SK-N-SH (cell line): ENCODE data around the gene PAFAH1B2. TPM values are rescaled to one million over a fixed set of nuclear protein-coding genes. Genes with fewer than 3 reads are reported as not detected.

Experiments used
- CTCF ChIA-PET: fragments of 300-600, 350-600 bp; formaldehyde crosslinking; extraction: SDS; loops from one replicate; lab custom pipeline; 2021; lab: Yijun Ruan, JAX
- POLR2A ChIA-PET: fragments of 350-600 bp; sonication (Branson Sonifier 250); formaldehyde crosslinking; extraction: SDS; loops from one replicate; lab custom pipeline; 2020; ENCODE audit warnings: antibody characterized with exemption, inconsistent platforms; lab: Yijun Ruan, JAX
- DNase-seq: peaks from one replicate; pipeline ENCODE4 v3.0.0; 2012
- H2AFZ ChIP-seq: fragments of 200-600 bp; sonication (generic); 2 replicates; pipeline ENCODE4 v1.8.1; 2016; ENCODE audit warnings: antibody characterized with exemption, mild to moderate bottlenecking, low read depth
- H3F3A ChIP-seq: fragments of 200-600 bp; sonication (generic); replicated peaks from 2 replicates; pipeline ENCODE3; 2016; ENCODE audit warnings: antibody characterized with exemption, mild to moderate bottlenecking; ENCODE audit not compliant: insufficient read depth
- H3K27ac ChIP-seq, 2 experiments: fragments of 200-500 bp in 1 of 2; fragments of 200-600 bp in 1 of 2; sonication (Bioruptor generic) in 1 of 2; sonication (generic), shearing (Covaris generic) in 1 of 2; 2 replicates each; pipeline versions ENCODE4 v1.5.1 to v1.6.1; 2014 to 2016; ENCODE audit warnings: low read depth in 2 of 2, inconsistent platforms in 1 of 2, low read length in 1 of 2, mild to moderate bottlenecking in 1 of 2, mixed read lengths in 1 of 2
- H3K27me3 ChIP-seq: fragments of 200-600 bp; sonication (generic), shearing (Covaris generic); 2 replicates; pipeline ENCODE4 v1.6.1; 2016; ENCODE audit warnings: mixed run types; ENCODE audit not compliant: insufficient read depth
- H3K36me3 ChIP-seq, 2 experiments: fragments of 200-500 bp in 1 of 2; fragments of 200-600 bp in 1 of 2; sonication (Bioruptor generic) in 1 of 2; sonication (generic) in 1 of 2; replicated peaks in 1 of 2; 2 replicates each; pipeline versions ENCODE3 to v1.5.1; 2014 to 2016; ENCODE audit warnings: low read length in 1 of 2, mild to moderate bottlenecking in 1 of 2; ENCODE audit not compliant: insufficient read depth in 2 of 2, control insufficient read depth in 1 of 2
- H3K4me1 ChIP-seq, 2 experiments: fragments of 200-500 bp in 1 of 2; fragments of 200-600 bp in 1 of 2; sonication (Bioruptor generic) in 1 of 2; sonication (generic), shearing (Covaris generic) in 1 of 2; 2 replicates each; pipeline versions ENCODE4 v1.5.1 to v1.6.1; 2014 to 2016; ENCODE audit warnings: low read depth in 1 of 2, low read length in 1 of 2, mixed run types in 1 of 2; ENCODE audit not compliant: insufficient read depth in 2 of 2, control insufficient read depth in 1 of 2
- H3K4me2 ChIP-seq: fragments of 200-600 bp; sonication (generic), shearing (Covaris generic); 2 replicates; pipeline ENCODE4 v1.6.1; 2017; ENCODE audit warnings: mixed run types
- H3K4me3 ChIP-seq, 2 experiments: fragments of 200-500 bp in 1 of 2; fragments of 200-600 bp in 1 of 2; sonication (Bioruptor generic) in 1 of 2; sonication (generic), shearing (Covaris generic) in 1 of 2; 2 replicates each; pipeline versions ENCODE4 v1.5.1 to v1.8.1; 2014 to 2016; ENCODE audit warnings: low read depth in 2 of 2, inconsistent platforms in 1 of 2, low read length in 1 of 2, mild to moderate bottlenecking in 1 of 2, mixed read lengths in 1 of 2, moderate library complexity in 1 of 2
- H3K79me2 ChIP-seq: fragments of 200-600 bp; sonication (generic); 2 replicates; pipeline ENCODE4 v1.8.1; 2017; ENCODE audit warnings: mild to moderate bottlenecking; ENCODE audit not compliant: insufficient read depth
- H3K9ac ChIP-seq: fragments of 200-600 bp; sonication (generic); 2 replicates; pipeline ENCODE4 v1.6.1; 2017; ENCODE audit warnings: mixed run types
- H3K9me2 ChIP-seq: fragments of 200-600 bp; sonication (generic); 2 replicates; pipeline ENCODE4 v1.6.1; 2017; ENCODE audit warnings: mixed run types
- H3K9me3 ChIP-seq: fragments of 200-600 bp; sonication (generic); 2 replicates; pipeline ENCODE4 v1.6.1; 2017; ENCODE audit warnings: mixed run types, mild to moderate bottlenecking, moderate library complexity
- H4K20me1 ChIP-seq: fragments of 200-600 bp; sonication (generic); 2 replicates; pipeline ENCODE4 v1.6.1; 2017; ENCODE audit warnings: mild to moderate bottlenecking, mixed run types; ENCODE audit not compliant: insufficient read depth
- GATA2 ChIP-seq: sonication (generic); formaldehyde crosslinking; IDR thresholded peaks from 2 replicates; pipeline ENCODE4 v1.5.0; 2020; ENCODE audit warnings: mild to moderate bottlenecking, missing genetic modification reagents
- IRF3 ChIP-seq: fragments of 150-350 bp; IDR thresholded peaks from 2 replicates; pipeline ENCODE4 v1.6.1; 2016; ENCODE audit warnings: mild to moderate bottlenecking, low read depth, low read length
- MAX ChIP-seq: IDR thresholded peaks from 2 replicates; pipeline ENCODE4 v1.4.0; 2012; ENCODE audit warnings: low read depth
- NFIC ChIP-seq: IDR thresholded peaks from 2 replicates; pipeline ENCODE4 v1.4.0; 2012; ENCODE audit warnings: borderline replicate concordance
- POLR2AphosphoS5 ChIP-seq: IDR thresholded peaks from 2 replicates; pipeline ENCODE4 v1.6.1; 2012; ENCODE audit warnings: low read depth, low read length
- RAD21 ChIP-seq: IDR thresholded peaks from 2 replicates; pipeline ENCODE4 v1.6.1; 2012; ENCODE audit warnings: mild to moderate bottlenecking, low read length
- RXRA ChIP-seq: IDR thresholded peaks from 2 replicates; pipeline ENCODE4 v1.4.0; 2012; ENCODE audit warnings: low read depth, mild to moderate bottlenecking, borderline replicate concordance
- SIN3A ChIP-seq: IDR thresholded peaks from 2 replicates; pipeline ENCODE4 v1.6.1; 2012; ENCODE audit warnings: low read depth, mild to moderate bottlenecking, low read length, moderate library complexity, borderline replicate concordance
- SMC3 ChIP-seq: IDR thresholded peaks from 2 replicates; pipeline ENCODE4 v1.6.1; 2012; ENCODE audit warnings: low read depth, low read length, improper control_type of control experiment
- TAF1 ChIP-seq: IDR thresholded peaks from 2 replicates; pipeline ENCODE4 v1.6.1; 2012; ENCODE audit warnings: low read depth, mild to moderate bottlenecking, low read length, moderate library complexity, borderline replicate concordance
- TCF12 ChIP-seq: IDR thresholded peaks from 2 replicates; pipeline ENCODE4 v1.4.0; 2012
- ZBTB33 ChIP-seq: IDR thresholded peaks from 2 replicates; pipeline ENCODE4 v1.4.0; 2012; ENCODE audit warnings: low read depth, borderline replicate concordance
- WGBS: methylation state at CpG from one replicate; pipeline ENCODE4 v1.1.6; 2017; ENCODE audit warnings: low lambda C conversion rate; 5-methylcytosine and 5-hydroxymethylcytosine counted together
- polyA plus RNA-seq, 3 experiments: library from polyadenylated mRNA; depleted of rRNA; stranded (reverse); fragments of >200 nt; gene quantifications; 2 replicates each; pipeline ENCODE4 v1.2.3, GENCODE V29; 2012

The PAFAH1B2 gene
- polyA plus RNA-seq, 1 of the 3 experiments (the other 2 are of a cell fraction), result 19.6 TPM

- WGBS, result 94% methylated on average over 11 of the region's 11 CpGs
- CTCF ChIA-PET, result interaction anchor here (0.7 to 1.1 kb wide), 2 partner anchors 40 to 43 kb away, joined by 3 to 4 read pairs; no protein-coding TSS in a partner anchor
- TF ChIP-seq POLR2AphosphoS5 (no peak), SIN3A (no peak)
- TF ChIP-seq, all 33 proteins: peak for 0
- Histone ChIP-seq H2AFZ (no peak overlapping the region), H3F3A (no peaks in the 10 kb centered on the region), H3K36me3 (peaks cover 8 to 16% of the 10 kb centered on the region in 2 experiments), H3K27ac (no peak overlapping the region), H3K9me3 (no peaks in the 10 kb centered on the region), H3K4me2 (no peak overlapping the region), H3K9me2 (no peaks in the 10 kb centered on the region), H3K27me3 (no peaks in the 10 kb centered on the region), H4K20me1 (no peaks in the 10 kb centered on the region), H3K79me2 (peaks cover 11% of the 10 kb centered on the region; the same call in 1 of the 2 replicates), H3K4me1 (peaks cover 10 to 13% of the 10 kb centered on the region in 2 experiments; a peak in 1 of 4 replicates), H3K9ac (no peak overlapping the region), H3K4me3 (no peak overlapping the region)
- POLR2A ChIA-PET, result no interaction called here
- no peak for DNase-seq
These were observed 39.8 kb downstream of the PAFAH1B2 start for GRCh38 chr11:117183724-117184349.

- Histone ChIP-seq H3K9me3 (no peaks in the 10 kb centered on the region), H3K79me2 (no peaks in the 10 kb centered on the region), H3K36me3 (peaks cover 8 to 23% of the 10 kb centered on the region in 2 experiments), H4K20me1 (no peaks in the 10 kb centered on the region), H3K9me2 (no peaks in the 10 kb centered on the region), H3F3A (no peaks in the 10 kb centered on the region), H3K4me2 (no peak overlapping the region), H3K4me3 (no peak overlapping the region), H3K9ac (no peak overlapping the region), H3K27me3 (no peaks in the 10 kb centered on the region), H3K4me1 (peaks cover 0 to 3% of the 10 kb centered on the region in 2 experiments; a peak in 1 of 4 replicates), H3K27ac (no peak overlapping the region), H2AFZ (no peak overlapping the region)
- TF ChIP-seq IRF3 (no peak), SMC3 (no peak), NFIC (no peak), GATA2 (CRISPR knock-in tag) (no peak), TCF12 (no peak), TAF1 (no peak), ZBTB33 (no peak), RXRA (no peak), RAD21 (no peak), MAX (no peak)
- CTCF ChIA-PET, result interaction anchor here (1.4 kb wide), 1 partner anchor 13 kb away, joined by 3 read pairs; no protein-coding TSS in a partner anchor
- no peak for DNase-seq
- WGBS, result 92% methylated on average over 5 of the region's 5 CpGs
- POLR2A ChIA-PET, result no interaction called here
These were observed 41.8 kb downstream of the PAFAH1B2 start for GRCh38 chr11:117185736-117186430.
